Activated naive CD4-positive, alpha-beta T cell treated with anti-CD3 and anti-CD28 coated beads, Interleukin-2, amount 10 ng/mL, durations not matched to agents 7 days and 5 days (primary cell): ENCODE measurements around the gene CTIF.

Experiments used
- CTCF ChIA-PET: fragments of 350-600 bp; sonication (Branson Sonifier 250); formaldehyde crosslinking; loops from one replicate; lab custom pipeline; 2021; ENCODE audit warnings: antibody characterized with exemption; lab: Charles Lee
- DNase-seq: peaks from one replicate; pipeline ENCODE4 v3.0.0-alpha.2; 2020
- H3K27ac Mint-ChIP-seq: one replicate; pipeline ENCODE4 v1.8.0; 2021; ENCODE audit warnings: mild to moderate bottlenecking, moderate library complexity, mixed read lengths
- H3K27me3 Mint-ChIP-seq: one replicate; pipeline ENCODE4 v1.8.0; 2021; ENCODE audit warnings: mild to moderate bottlenecking, mixed read lengths
- H3K36me3 Mint-ChIP-seq: one replicate; pipeline ENCODE4 v1.8.0; 2021; ENCODE audit warnings: mixed read lengths
- H3K4me1 Mint-ChIP-seq: one replicate; pipeline ENCODE4 v1.8.0; 2021; ENCODE audit warnings: mixed read lengths
- H3K4me3 Mint-ChIP-seq: one replicate; pipeline ENCODE4 v1.8.0; 2021; ENCODE audit warnings: mild to moderate bottlenecking, moderate library complexity, mixed read lengths
- H3K9me3 Mint-ChIP-seq: one replicate; pipeline ENCODE4 v1.8.0; 2021; ENCODE audit warnings: mixed read lengths

Gene CTIF

DNA sequence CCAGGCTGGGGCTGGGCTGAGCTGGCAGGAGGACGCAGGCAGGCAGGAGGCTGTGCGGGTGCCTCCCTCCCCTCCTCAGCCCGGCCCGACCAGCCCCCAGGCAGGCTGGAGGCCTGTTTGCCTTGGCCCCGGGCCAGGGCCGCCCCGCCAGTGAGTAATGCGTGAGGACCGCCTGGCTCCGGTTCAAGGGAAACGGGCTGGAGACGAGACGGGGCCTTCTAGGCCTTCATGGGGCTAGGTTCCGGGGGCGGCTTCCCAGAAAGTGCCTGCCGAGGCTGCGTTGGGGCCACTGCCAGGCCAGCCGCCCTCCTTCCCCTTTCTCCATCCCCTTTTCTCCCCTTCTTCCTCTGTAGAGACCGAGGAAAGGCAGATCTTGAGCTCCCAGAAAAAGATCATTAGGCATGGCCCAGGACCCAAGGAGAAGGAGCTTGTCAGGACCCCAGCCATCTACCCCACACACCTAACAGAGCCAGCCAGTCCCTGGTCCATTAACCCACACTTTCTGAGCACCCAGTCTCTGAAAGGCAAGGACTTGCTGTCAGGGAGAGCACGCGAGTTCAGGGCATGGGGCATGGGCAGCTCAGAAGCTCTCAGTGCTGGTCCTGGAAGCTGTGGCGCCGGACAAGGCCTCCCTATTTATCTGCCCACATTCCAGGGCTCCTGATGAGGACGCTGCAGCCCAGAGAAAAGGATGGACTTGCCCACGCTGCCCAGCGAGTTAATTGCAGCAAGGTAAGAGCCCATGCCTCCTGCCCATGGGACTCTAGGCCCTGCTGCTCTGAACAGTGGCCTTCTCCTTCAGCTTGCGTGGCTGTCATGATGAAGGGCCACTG lies 363.4 kb downstream of the CTIF start:
- no peak overlapping the region for H3K4me3 Mint-ChIP-seq
- peak; percentile 10 for DNase-seq
- peaks cover 57% of the 10 kb centered on the region for H3K27me3 Mint-ChIP-seq
- H3K9me3 Mint-ChIP-seq = peaks cover 19% of the 10 kb centered on the region
- no peak overlapping the region for H3K27ac Mint-ChIP-seq
- peaks cover 9% of the 10 kb centered on the region for H3K4me1 Mint-ChIP-seq
- peaks cover 5% of the 10 kb centered on the region for H3K36me3 Mint-ChIP-seq
- CTCF ChIA-PET = interaction anchor here (1.1 to 1.2 kb wide), 2 partner anchors 9 kb away, joined by 3 to 5 read pairs; no protein-coding TSS in a partner anchor

DNA sequence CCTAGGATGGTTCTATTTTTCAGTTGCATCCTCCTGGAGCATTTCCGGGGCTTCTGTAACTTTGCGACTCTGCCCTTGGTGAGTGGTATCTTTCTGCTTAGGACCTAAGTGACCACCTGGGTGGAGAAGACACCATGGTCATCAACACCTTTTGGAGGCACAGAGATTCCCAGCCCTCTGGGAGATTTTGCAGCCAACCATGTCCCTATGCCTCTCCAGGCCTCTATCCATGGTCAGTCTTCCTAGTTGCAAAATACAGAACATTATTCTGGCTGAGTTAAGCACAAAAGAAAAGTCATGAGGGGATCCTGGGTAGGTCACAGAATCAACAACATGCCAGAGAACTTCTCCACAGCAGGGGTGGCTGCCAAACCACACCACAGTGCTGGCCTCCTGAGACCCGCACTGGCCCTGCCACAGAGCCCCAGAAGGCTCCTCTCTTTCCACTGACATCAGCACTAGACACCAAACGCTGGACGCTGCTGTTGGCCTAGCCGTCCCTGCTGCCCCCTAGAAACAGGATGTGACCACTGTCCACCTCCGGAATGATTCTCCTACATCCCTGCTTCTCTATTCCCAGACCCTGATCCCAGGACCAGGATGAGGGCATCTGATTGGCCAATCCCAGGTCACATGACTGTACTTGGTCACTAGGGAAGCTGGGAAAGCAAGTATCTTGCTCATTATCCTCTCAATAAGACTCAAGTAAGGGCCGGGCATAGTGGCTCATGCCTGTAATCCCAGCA lies 364.2 kb downstream of the CTIF start:
- no peak for DNase-seq
- Mint-ChIP-seq H3K4me3 (no peak overlapping the region), H3K36me3 (peaks cover 5% of the 10 kb centered on the region), H3K27ac (no peak overlapping the region), H3K27me3 (peaks cover 56% of the 10 kb centered on the region), H3K9me3 (peaks cover 19% of the 10 kb centered on the region), H3K4me1 (peaks cover 9% of the 10 kb centered on the region)
- CTCF ChIA-PET = interaction anchor here (1.2 kb wide), 1 partner anchor 8 kb away, joined by 5 read pairs; no protein-coding TSS in a partner anchor

DNA sequence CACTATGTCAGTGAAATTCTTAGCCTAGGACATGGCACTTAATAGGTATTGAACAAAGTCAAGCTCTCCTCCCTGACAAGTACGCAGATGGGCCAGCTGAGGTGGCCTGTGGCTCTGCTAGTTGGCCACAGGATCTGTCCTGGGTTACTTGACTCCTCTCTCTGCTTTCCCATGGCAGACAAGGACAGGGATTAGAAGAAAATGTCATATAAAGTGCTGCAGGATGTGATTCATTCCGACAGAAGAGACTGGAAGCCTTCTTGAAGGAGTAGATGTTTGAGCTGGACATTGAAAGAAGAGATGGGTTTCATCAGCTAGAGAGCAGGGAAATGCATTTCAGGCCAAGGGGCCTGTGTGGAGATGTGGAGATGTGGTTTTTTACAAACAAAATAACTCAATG lies 365.3 kb downstream of the CTIF start:
- CTCF ChIA-PET = no interaction called here
- H3K9me3 Mint-ChIP-seq = peaks cover 19% of the 10 kb centered on the region
- H3K36me3 Mint-ChIP-seq = peaks cover 5% of the 10 kb centered on the region
- H3K4me1 Mint-ChIP-seq = peaks cover 16% of the 10 kb centered on the region
- peaks cover 59% of the 10 kb centered on the region for H3K27me3 Mint-ChIP-seq
- H3K4me3 Mint-ChIP-seq = no peak overlapping the region
- no peak overlapping the region for H3K27ac Mint-ChIP-seq
- DNase-seq = no peak

DNA sequence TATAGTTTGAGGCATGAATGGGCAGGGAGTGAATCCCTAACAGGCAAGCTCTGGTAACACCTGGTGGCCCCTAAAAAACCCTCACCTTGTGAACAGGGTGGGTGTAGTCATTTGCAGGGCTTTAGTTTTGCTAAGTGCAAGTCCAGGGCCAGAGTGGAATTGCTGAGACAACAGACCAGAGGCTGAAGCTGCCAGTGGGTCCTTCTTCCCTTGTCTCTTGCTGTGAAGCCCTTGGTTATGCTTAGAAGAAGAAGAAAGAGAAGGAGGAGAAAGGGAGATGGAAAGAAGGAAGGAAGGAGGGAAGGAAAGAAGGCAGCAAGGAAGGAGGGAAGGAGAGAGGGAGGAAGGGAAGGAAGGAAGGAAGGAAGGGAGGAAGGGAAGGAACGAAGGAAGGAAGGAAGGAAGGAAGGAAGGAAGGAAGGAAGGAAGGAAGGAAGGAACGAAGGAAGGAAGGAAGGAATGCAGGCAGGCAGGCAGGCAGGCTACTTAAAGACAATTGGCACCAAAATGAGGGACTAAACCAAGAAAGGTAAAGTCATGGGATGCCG lies 366.1 kb downstream of the CTIF start:
- CTCF ChIA-PET = no interaction called here

GRCh38 chr18:48905513-48905912 lies 366.7 kb downstream of the CTIF start:
- Mint-ChIP-seq H3K27me3 (peaks cover 60% of the 10 kb centered on the region), H3K9me3 (peaks cover 17% of the 10 kb centered on the region), H3K36me3 (peaks cover 5% of the 10 kb centered on the region), H3K4me3 (no peak overlapping the region), H3K27ac (no peak overlapping the region), H3K4me1 (peaks cover 19% of the 10 kb centered on the region)
- CTCF ChIA-PET = no interaction called here
- DNase-seq = no peak

More for the DNA sequence above, 366.1 kb downstream of the CTIF start:
- Mint-ChIP-seq H3K27ac (no peak overlapping the region), H3K36me3 (peaks cover 5% of the 10 kb centered on the region), H3K9me3 (peaks cover 17% of the 10 kb centered on the region), H3K27me3 (peaks cover 60% of the 10 kb centered on the region), H3K4me1 (peaks cover 18% of the 10 kb centered on the region), H3K4me3 (no peak overlapping the region)
- no peak for DNase-seq

GRCh38 chr18:48908916-48909315 lies 370.1 kb downstream of the CTIF start:
- no peak for DNase-seq
- H3K27me3 Mint-ChIP-seq = peaks cover 54% of the 10 kb centered on the region
- H3K9me3 Mint-ChIP-seq = peaks cover 15% of the 10 kb centered on the region
- peaks cover 27% of the 10 kb centered on the region for H3K4me1 Mint-ChIP-seq
- CTCF ChIA-PET = interaction anchor here (1.3 kb wide), 1 partner anchor 26 kb away, joined by 3 read pairs; no protein-coding TSS in a partner anchor
- H3K4me3 Mint-ChIP-seq = no peak overlapping the region
- H3K36me3 Mint-ChIP-seq = peaks cover 5% of the 10 kb centered on the region
- H3K27ac Mint-ChIP-seq = peak overlapping the region; percentile 20

GRCh38 chr18:48909721-48910120 lies 370.9 kb downstream of the CTIF start:
- CTCF ChIA-PET = no interaction called here
- Mint-ChIP-seq H3K27ac (peak overlapping the region; percentile 15), H3K4me1 (peaks cover 33% of the 10 kb centered on the region), H3K36me3 (peaks cover 3% of the 10 kb centered on the region), H3K27me3 (peaks cover 51% of the 10 kb centered on the region), H3K9me3 (peaks cover 8% of the 10 kb centered on the region), H3K4me3 (no peak overlapping the region)
- peak; percentile 37 for DNase-seq

DNA sequence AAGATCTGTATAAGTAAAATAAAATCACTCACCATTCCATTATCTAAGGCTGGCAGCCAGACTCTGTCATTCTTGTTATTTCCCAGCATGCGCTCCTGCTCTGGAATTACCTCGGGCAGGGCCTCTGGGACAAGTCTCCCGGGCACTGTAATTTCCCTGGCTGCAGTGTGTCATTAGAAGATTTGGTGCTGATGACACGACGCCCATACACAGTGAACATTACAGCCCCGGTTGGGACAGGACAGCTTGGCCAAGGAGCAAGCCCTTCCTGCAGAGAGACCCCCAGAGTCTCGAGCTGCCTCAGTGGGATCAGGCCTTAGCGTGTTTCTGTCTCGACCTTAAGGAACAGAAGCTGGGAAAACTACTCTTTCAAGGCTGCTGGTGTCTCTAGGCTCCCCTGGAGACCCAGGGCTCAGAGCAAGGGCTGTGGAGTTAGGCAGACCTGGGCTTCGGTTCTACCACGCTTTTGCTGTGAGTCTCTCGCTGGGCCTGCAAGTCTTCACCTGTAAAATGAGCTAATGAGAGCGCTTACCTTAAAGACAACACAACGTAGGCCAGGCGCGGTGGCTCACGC lies 372.2 kb downstream of the CTIF start:
- no peak for DNase-seq
- Mint-ChIP-seq H3K9me3 (no peaks in the 10 kb centered on the region), H3K27me3 (peaks cover 40% of the 10 kb centered on the region), H3K4me3 (no peak overlapping the region), H3K27ac (no peak overlapping the region), H3K36me3 (no peaks in the 10 kb centered on the region), H3K4me1 (peaks cover 34% of the 10 kb centered on the region)
- CTCF ChIA-PET = interaction anchor here (1.2 to 1.9 kb wide), 2 partner anchors 9 to 133 kb away, joined by 5 to 13 read pairs; no protein-coding TSS in a partner anchor
